Tibial artery (tissue), 4 donors: ENCODE results near the gene MAML1.

ENCODE experiments used
- DNase-seq, 2 donors: peaks; one replicate each; pipeline ENCODE4 v3.0.0-alpha.2; 2019
- H3K27ac ChIP-seq, 2 donors: fragments of 200-600 bp; sonication (generic) in 1 of 2; 1 replicate in 1 of 2; 2 replicates in 1 of 2; pipeline ENCODE4 v1.5.1; 2018 to 2019; ENCODE audit warnings: mild to moderate bottlenecking in 1 of 2
- H3K27me3 ChIP-seq, 2 donors: fragments of 200-600 bp; sonication (generic) in 1 of 2; one replicate each; pipeline versions ENCODE4 v1.5.1 to v1.6.0; 2016 to 2019
- H3K36me3 ChIP-seq, 3 donors: fragments of 200-600 bp; sonication (generic) in 2 of 3; one replicate each; pipeline ENCODE4 v1.5.1; 2016 to 2019; ENCODE audit warnings: mild to moderate bottlenecking in 2 of 3
- H3K4me1 ChIP-seq, 4 donors: fragments of 200-600 bp; sonication (generic) in 2 of 4; 1 replicate in 3 of 4; 2 replicates in 1 of 4; pipeline ENCODE4 v1.5.1; 2016 to 2019
- H3K4me3 ChIP-seq, 2 donors: fragments of 200-600 bp; sonication (generic) in 1 of 2; 1 replicate in 1 of 2; 2 replicates in 1 of 2; pipeline ENCODE4 v1.5.1; 2018 to 2019; ENCODE audit warnings: mild to moderate bottlenecking in 2 of 2
- H3K9me3 ChIP-seq, 3 donors: fragments of 200-600 bp; sonication (generic) in 1 of 3; one replicate each; pipeline ENCODE4 v1.5.1; 2016 to 2019
- intact Hi-C: fragments of 100-400 bp; cut with DNase I; formaldehyde crosslinking; loops from one replicate; pipeline ENCODE4 v1.15.0; 2023; ENCODE audit warnings: low total_unique reads
- TF ChIP-seq, protein P1 (sequence below), 2 experiments: fragments of 200-600 bp in 1 of 2; fragments of 450-650 bp in 1 of 2; IDR thresholded peaks; one replicate each; pipeline ENCODE4 v1.5.1; 2017 to 2019; ENCODE audit warnings: antibody characterized with exemption in 2 of 2, mild to moderate bottlenecking in 1 of 2, moderate library complexity in 1 of 2

MAML1 gene

DNA sequence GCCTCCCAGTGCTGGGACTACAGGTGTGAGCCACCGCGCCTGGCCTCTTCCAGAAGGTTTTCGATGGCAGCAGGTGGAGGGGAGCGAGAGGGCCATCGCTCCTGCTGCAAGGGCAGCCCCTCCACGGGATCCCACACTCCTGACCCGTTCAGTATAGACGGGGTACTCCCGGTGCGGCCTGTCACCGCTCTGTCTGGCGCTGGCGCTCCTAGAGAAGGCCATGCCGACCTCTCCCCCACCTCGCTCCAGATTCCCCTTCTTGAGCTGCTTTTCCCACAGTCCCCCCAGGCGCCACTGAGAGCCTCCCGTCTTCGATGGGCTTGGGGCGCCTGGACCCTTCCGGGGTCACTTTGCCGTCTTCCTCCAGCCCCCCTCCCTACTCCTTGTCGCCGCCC, 83.8 kb downstream of the MAML1 start:
- H3K27ac ChIP-seq = peak overlapping the region; percentile 100
- DNase-seq = no peak
- intact Hi-C loops = loop anchor here (5.0 kb wide), 2 partner anchors 194 to 476 kb away; partner anchors contain the start of genes HNRNPH1 and MAPK9

DNA sequence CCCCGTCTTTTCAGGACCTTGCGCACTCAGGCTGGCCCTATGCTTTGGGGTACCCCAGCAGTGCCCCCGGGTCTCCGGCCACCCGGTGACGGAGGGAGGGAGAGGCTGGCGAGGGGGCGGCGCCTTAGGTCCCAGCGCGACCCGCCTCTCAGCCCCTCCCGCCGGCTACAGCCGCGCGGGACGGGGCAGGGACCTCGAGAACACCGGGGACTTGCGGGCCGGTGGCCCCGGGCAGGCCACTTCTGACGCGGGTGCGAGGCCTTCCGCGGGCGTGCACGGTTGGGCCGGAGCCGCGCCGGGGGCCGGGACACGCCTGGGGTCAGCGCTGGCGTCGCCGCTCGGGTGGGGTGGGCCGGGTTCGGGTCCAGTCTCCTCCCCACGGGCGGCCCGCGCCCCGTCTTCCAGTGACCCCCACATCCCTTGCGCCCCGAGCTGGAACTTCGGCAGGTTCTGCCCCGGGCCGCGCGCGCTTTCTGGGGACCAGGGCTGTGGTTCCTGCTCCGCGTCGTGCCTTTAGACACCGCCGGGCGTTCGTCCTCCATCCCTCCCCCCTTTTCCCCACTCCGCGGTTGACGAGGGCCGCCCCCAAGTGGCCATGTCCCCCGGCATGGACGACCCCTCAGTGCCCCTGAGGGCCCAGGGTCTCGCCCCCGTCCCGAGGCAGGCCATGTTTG, 84.3 kb downstream of the MAML1 start:
- Histone ChIP-seq H3K27ac (peak overlapping the region; percentile 100), H3K27me3 (no peaks in the 10 kb centered on the region), H3K9me3 (no peaks in the 10 kb centered on the region), H3K4me1 (peaks cover 14 to 44% (median 37%) of the 10 kb centered on the region in 4 donors), H3K4me3 (peak overlapping the region; percentile 56 to 61), H3K36me3 (peaks cover 0 to 18% (median under 1%) of the 10 kb centered on the region in 3 donors)
- no peak for DNase-seq
- intact Hi-C loops = loop anchor here (5.0 kb wide), 2 partner anchors 195 to 475 kb away; partner anchors contain the start of genes HNRNPH1 and MAPK9
- TF ChIP-seq, protein P1, sequence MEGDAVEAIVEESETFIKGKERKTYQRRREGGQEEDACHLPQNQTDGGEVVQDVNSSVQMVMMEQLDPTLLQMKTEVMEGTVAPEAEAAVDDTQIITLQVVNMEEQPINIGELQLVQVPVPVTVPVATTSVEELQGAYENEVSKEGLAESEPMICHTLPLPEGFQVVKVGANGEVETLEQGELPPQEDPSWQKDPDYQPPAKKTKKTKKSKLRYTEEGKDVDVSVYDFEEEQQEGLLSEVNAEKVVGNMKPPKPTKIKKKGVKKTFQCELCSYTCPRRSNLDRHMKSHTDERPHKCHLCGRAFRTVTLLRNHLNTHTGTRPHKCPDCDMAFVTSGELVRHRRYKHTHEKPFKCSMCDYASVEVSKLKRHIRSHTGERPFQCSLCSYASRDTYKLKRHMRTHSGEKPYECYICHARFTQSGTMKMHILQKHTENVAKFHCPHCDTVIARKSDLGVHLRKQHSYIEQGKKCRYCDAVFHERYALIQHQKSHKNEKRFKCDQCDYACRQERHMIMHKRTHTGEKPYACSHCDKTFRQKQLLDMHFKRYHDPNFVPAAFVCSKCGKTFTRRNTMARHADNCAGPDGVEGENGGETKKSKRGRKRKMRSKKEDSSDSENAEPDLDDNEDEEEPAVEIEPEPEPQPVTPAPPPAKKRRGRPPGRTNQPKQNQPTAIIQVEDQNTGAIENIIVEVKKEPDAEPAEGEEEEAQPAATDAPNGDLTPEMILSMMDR (IDR thresholded peaks at IDR 0.05) = no peak

More for the DNA sequence above, 83.8 kb downstream of the MAML1 start:
- TF ChIP-seq, protein P1 (IDR thresholded peaks at IDR 0.05) = no peak
- Histone ChIP-seq H3K4me1 (peaks cover 14 to 42% (median 35%) of the 10 kb centered on the region in 4 donors), H3K36me3 (peaks cover 0 to 18% (median 0%) of the 10 kb centered on the region in 3 donors), H3K9me3 (no peaks in the 10 kb centered on the region), H3K4me3 (peak overlapping the region; percentile 56 to 61), H3K27me3 (no peaks in the 10 kb centered on the region)

DNA sequence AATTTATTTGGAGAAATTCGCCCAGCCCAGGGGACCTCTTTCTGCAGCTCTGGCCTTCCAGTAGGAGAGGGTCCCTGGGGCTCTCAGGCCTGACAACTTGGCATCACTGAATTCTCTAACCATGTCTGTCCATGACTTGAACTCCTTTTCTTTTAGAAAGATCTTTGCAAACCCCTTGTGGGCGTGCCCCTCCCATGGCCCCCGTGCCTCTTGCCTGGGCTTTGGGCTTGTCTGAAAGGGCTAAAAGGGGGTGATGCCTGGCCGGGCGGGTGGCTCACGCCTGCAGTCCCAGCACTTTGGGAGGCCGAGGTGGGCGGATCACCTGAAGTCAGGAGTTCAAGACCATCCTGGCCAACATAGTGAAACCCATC, 84.8 kb downstream of the MAML1 start:
- intact Hi-C loops = loop anchor here (5.0 kb wide), 2 partner anchors 195 to 475 kb away; partner anchors contain the start of genes HNRNPH1 and MAPK9
- no peak for DNase-seq
- TF ChIP-seq, protein P1 (IDR thresholded peaks at IDR 0.05) = no peak
- no peaks in the 10 kb centered on the region for H3K9me3 ChIP-seq
- peak overlapping the region; percentile 100 for H3K27ac ChIP-seq
- no peaks in the 10 kb centered on the region for H3K27me3 ChIP-seq
- H3K36me3 ChIP-seq = peaks cover 4 to 13% (median 6%) of the 10 kb centered on the region in 3 donors
- H3K4me1 ChIP-seq = peaks cover 14 to 49% (median 42%) of the 10 kb centered on the region in 4 donors
- peak overlapping the region; percentile 56 to 61 for H3K4me3 ChIP-seq

DNA sequence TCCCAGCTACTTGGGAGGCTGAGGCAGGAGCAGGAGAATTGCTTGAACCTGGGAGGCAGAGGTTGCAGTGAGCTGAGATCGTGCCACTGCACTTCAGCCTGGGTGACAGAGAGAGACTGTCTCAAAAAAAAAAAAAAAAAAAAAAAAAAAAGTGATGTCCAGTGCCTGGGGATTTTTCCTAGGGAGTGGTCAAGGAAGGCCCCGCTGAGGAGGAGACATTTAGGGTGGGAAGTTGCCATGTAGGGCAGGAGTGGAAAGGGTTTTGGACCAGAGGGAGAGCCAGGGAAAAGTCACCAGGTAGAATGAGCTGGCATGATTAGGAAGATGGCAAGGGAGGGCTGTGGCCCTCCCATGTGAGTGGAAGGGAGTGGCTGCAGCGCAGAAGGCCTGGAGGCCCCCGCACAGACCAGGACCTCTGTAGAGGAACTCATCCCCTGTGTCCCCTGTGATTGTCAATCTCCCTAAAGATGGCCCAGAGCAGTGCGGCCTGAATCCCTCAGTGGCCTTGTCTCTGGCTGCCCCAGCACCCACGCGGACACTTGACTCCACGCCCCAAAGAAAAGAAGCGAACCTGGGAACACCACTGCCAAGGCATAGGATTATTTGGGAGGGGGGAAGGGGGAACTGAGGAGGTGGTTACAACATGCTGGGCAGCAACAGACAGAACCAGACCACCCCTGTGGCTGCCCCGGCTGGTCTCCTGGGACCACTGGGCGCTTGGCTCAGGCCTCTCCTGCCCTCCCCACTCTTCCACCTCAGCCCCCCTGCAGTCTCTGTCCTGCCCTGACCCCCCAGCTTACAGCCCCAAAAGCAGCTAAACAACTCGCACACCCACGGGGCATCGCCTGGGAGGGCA, 85.5 kb downstream of the MAML1 start:
- H3K36me3 ChIP-seq = peaks cover 10 to 12% (median 12%) of the 10 kb centered on the region in 3 donors
- H3K27me3 ChIP-seq = no peaks in the 10 kb centered on the region
- peak overlapping the region; percentile 100 for H3K27ac ChIP-seq
- H3K4me1 ChIP-seq = peaks cover 14 to 56% (median 48%) of the 10 kb centered on the region in 4 donors
- intact Hi-C loops = loop anchor here (5.0 kb wide), 2 partner anchors 196 to 474 kb away; partner anchors contain the start of genes HNRNPH1 and MAPK9
- H3K9me3 ChIP-seq = no peaks in the 10 kb centered on the region
- TF ChIP-seq, protein P1 (IDR thresholded peaks at IDR 0.05) = no peak
- H3K4me3 ChIP-seq = peak overlapping the region; percentile 99 to 100
- no peak for DNase-seq

DNA sequence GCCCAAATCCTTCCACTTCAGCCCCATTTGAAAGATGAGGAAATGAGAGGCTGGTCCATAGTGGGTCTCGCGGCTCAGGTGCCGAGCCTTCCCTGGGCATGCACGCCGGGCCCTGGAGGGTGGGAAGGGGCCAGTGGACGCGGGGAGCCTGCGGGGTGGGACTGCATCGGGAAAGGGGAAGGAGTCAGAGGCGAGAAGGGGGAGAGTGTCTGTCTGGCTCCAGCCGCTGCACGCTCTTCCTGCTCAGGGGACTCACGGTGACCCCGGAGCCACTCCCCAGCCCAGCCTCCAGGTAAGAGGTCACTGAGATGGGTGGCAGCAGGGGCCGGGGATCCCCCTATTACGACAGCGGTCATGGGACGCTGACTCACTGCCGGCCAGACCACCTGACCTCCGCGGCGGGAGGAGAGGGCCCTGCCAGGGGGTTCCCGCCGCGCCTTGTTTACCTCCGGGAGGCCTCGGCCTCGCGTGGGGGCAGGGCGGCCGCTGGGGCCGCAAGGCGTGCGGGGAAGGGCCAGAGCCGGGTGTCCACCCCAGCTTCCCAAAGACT, 86.2 kb downstream of the MAML1 start:
- peaks cover 14 to 63% (median 53%) of the 10 kb centered on the region in 4 donors for H3K4me1 ChIP-seq
- H3K9me3 ChIP-seq = no peaks in the 10 kb centered on the region
- DNase-seq = peak; percentile 95 to 98
- TF ChIP-seq, protein P1 (IDR thresholded peaks at IDR 0.05) = no peak
- H3K27ac ChIP-seq = peak overlapping the region; percentile 100
- H3K27me3 ChIP-seq = no peaks in the 10 kb centered on the region
- H3K36me3 ChIP-seq = peaks cover 16 to 19% (median 18%) of the 10 kb centered on the region in 3 donors
- peak overlapping the region; percentile 99 to 100 for H3K4me3 ChIP-seq
- intact Hi-C loops = loop anchor here (5.0 kb wide), 2 partner anchors 197 to 473 kb away; partner anchors contain the start of genes HNRNPH1 and MAPK9
